Activated gamma-delta T cell (primary cell): ENCODE measurements around the gene TNFRSF6B.
A peak's percentile ranks its signal among the peaks of the same experiment; 100 is the strongest.

Source experiments
- DNase-seq: peaks from one replicate; lab custom pipeline; 2025; lab: John Stamatoyannopoulos, UW

The TNFRSF6B gene

GRCh38 chr20:63737945-63738686 lies 41.7 kb downstream of the TNFRSF6B start:
- no peak for DNase-seq

- DNase-seq: peak; percentile 51
These were observed 42.3 kb downstream of the TNFRSF6B start for GRCh38 chr20:63738687-63739129.

GRCh38 chr20:63739130-63740069 lies 42.9 kb downstream of the TNFRSF6B start, which contains the start of gene SLC2A4RG:
Gene SLC2A4RG, plus strand, starts transcription at chr20:63739776. Its CDS starts 137 bp downstream, at chr20:63739913.
- peak; percentile 57 for DNase-seq

GRCh38 chr20:63740070-63740626 lies 43.7 kb downstream of the TNFRSF6B start:
- peak; percentile 53 for DNase-seq

GRCh38 chr20:63740627-63741353 lies 44.3 kb downstream of the TNFRSF6B start:
- DNase-seq: no peak

GRCh38 chr20:63741354-63741675 lies 44.9 kb downstream of the TNFRSF6B start:
- DNase-seq: no peak

GRCh38 chr20:63741676-63742380 lies 45.4 kb downstream of the TNFRSF6B start:
- no peak for DNase-seq

- no peak for DNase-seq
These were observed 46.1 kb downstream of the TNFRSF6B start for GRCh38 chr20:63742381-63743024.

GRCh38 chr20:63743210-63743970 lies 46.9 kb downstream of the TNFRSF6B start:
- no peak for DNase-seq

- no peak for DNase-seq
These were observed 47.7 kb downstream of the TNFRSF6B start for GRCh38 chr20:63744158-63744557.

- DNase-seq: no peak
These were observed 48.3 kb downstream of the TNFRSF6B start for GRCh38 chr20:63744574-63745423.

- no peak for DNase-seq
These were observed 49.0 kb downstream of the TNFRSF6B start for GRCh38 chr20:63745424-63745805.

GRCh38 chr20:63745961-63746731 lies 49.7 kb downstream of the TNFRSF6B start:
- no peak for DNase-seq

GRCh38 chr20:63746751-63747315 lies 50.4 kb downstream of the TNFRSF6B start:
- DNase-seq: no peak

- DNase-seq: no peak
These were observed 51.2 kb downstream of the TNFRSF6B start for GRCh38 chr20:63747622-63748069.
